Stimulated activated CD8-positive, alpha-beta memory T cell treated with anti-CD3 and anti-CD28 coated beads, Interleukin-7, amount 100 ng/mL, for 24 hours (primary cell): ENCODE data around the gene PPP2R2B.

ENCODE experiments used
- DNase-seq: peaks from one replicate; pipeline ENCODE4 v3.0.0-alpha.2; 2020; ENCODE audit warnings: low read depth

The PPP2R2B gene

DNA sequence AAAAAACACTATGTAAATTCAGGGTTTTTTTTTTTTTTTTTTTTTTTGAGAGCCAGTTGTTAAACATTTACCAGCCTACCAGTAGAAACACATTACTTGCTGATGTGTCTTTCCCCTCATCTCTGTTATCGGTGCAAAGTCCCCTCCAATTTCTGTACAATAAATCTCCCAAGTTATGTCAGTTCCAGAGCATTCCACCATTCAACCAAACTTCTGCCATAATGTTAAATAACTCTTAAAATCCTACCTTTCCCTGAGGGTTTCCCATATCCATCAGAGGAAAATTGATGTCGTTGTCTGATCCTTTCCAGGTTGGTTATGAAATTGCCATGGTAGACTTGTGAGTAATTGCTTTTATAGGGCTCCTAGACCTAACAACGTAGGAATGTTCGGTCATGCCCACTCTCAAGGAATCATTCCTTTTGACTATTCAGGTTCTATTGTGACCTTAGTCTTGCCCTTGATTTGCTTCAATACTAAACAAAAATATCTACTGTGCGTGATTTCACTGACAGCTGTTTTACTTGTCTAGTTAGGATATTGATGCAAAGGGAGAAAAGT lies 5.6 kb upstream of the PPP2R2B start:
- DNase-seq: no peak

DNA sequence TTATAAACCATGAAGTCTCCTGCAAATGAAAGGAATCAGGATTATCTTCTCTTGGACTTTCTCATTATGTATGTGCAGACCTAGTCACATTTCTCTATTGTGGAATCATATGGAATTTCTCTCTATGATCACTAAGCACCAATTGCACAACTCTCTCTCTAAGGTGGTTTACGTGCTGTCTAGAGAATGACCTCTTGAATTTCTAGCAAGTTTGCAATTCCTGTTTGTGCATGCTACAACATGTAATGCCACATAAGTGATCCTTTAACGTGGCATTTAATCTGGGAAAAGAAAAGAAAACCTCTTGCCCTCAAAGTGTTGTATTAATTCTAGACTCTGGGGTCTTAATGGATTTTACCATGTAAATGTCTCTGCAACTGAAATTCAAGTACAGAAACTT lies 5.0 kb upstream of the PPP2R2B start:
- no peak for DNase-seq

DNA sequence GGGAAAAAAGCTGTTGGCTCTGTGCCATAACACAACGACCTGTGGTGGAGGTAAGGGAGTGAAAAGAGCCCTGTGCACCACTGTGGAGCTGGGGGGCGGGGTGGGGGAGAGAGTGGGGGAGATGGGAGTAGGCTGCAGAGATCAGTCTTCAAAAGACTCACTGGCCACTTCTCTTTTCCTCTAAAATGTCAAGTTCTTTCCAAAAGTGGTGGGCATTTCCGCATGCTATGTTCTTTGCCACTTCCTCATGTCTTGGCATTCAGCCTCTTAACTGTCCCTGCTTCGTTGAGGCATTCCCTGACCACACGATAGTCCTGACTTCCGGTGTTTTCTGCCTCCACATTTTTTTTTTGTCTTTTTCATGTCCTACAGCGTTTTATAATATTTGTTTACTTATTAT lies 2.4 kb upstream of the PPP2R2B start:
- DNase-seq: no peak

DNA sequence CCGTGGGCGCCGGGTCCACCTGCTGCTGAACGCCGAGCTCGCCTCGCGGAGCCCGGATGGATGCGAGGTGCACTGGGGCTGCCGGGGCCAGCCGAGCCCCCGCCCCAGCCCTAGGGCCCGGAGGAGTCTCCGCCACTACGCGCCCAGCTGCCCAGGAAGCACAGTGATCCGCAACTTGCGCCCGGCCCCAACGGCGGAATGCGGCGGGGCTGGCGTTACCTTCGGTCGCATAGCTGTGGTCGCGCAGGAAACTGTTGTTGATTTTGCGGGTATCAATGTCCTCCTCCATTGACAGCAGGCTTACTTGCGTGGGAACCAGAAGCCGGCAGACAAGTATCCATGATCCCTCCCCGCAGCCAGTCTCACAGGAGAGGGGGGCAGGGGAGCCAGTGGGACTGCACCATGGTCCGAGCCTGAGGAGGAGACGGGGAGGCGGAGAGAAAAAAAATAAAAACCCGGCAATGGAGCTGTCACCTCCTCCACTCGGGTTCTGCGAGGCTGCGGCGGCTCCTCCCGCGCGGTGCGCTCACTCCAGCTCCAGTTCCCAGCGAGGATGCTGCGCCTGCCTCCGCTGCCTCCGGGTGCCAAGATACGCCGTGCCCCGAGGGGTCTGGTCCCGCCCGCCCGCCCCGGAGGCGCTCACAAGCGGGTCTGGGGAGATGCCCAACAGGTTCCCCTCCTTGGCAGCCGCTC lies 628 bp downstream of the PPP2R2B start:
- DNase-seq: no peak

DNA sequence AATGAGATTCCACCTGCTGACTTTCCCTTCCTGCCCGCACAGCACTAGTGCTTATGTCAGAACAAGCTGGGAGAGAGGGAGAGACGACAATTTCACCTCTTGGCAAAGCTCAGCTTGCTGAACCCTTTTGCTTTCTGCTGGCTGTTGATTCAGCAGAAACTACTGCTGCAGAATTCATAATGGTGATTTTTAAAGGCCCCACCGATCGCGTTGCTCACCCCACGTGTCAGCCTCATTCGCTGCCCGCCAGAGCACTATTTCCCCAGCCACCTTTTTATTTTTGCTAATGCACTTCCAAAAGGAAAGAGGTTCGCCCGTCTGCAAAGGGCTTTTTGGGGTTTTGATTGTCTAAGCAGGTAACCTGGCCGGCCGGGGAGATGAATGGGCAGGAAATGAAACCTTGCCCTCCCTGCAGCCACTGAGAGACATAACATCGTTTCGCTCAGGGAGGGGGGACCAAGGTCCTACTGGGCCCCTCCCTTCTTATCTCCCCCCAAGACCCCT lies 1.3 kb downstream of the PPP2R2B start:
- no peak for DNase-seq

DNA sequence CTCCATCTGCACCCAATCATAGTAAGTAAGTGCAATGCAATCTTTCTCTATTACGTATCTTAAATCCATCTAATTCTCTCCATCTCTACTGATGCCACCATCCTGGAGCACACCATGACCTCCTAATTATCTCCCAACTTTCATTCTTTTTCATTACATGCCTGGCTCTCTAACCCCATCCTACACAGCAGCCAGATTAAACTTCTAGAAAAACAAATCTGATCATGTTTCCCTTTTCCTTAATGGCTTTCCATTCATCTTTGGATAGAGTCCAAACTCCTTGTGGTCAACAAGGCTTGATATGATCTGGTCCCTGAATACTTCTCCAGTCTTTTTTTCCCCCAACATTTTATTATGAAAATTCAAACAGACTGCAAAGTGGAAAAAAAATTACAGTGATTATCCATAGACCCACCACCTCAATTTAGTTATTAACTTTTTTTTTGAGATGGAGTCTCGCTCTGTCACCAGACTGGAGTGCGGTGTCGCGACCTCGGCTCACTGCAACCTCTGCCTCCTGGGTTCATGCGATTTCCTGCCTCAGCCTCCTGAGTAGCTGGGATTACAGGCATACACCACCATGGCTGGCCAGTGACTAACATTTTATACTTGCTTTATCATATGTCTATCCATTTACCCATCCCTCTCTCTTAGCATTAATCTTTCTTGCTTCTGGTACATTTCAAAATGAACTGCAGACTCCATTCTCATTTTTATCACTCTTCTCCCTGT lies 5.2 kb downstream of the PPP2R2B start:
- no peak for DNase-seq

DNA sequence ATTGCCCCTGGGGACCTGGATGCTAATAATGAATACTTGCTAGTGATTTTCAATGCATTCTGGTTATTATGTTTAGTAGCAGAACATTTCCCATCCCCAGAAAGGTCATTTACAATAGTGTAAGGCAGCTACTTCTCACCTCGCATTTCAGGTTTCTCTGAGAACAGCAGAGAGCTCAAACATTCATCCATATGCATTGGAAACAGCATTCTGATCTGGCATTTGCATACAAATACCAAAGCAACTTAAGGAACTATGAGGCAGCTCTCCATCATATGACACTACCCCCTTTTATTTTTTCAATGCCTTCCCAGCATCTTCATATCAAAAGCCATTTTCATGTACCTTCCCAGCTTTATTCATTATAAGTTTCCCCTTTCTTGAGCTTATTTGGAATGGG lies 6.4 kb downstream of the PPP2R2B start:
- no peak for DNase-seq

DNA sequence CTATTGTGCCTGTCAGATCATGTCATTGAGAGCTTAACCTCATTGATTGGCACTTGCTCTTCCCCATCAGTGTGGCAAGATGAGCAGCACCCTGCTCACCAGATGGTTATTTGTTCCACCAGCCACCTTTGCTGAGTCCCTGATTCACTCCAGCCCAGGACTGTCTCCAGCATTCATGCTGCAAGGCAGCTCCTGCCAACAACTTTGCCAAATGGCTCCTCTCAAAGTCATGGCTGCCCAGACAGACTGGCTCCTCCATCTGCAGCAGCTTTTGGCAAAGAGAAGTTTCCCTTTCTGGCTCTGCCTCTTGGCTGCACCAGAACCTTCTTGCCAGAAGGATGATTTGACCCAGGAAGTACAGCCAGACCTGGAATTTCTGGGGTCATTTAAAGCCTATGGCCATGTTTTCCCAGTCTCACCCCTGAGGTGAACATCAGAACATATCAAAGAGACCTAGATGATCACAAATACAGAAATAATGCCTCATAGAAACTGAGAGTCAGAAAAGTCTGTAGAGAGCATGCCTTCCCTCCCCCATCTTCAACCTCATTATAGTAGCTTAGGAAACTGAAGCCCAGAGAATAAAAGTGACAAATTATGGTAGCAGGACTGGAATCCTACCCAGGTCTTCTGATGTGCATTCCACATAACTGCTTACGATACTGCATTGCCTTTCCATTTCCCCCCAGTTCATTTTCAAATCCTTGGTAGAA lies 10.4 kb downstream of the PPP2R2B start:
- DNase-seq: no peak

DNA sequence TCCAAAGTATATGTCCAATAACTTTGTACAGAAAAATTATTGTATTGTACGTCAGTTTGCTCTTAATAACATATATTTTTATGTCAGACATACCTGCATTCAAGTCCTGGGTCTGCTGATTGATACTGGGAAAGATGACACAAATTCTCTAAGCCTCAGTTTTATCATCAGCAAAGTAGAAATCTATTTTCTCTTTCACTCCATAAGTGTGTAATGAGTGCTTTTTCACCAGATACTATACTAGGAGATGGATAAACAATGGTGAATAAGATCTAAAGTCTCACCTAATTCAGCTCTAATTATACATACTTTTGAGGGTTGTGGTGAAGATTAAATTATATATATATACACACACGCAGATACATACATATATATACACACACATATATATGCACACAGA lies 12.3 kb downstream of the PPP2R2B start:
- no peak for DNase-seq

DNA sequence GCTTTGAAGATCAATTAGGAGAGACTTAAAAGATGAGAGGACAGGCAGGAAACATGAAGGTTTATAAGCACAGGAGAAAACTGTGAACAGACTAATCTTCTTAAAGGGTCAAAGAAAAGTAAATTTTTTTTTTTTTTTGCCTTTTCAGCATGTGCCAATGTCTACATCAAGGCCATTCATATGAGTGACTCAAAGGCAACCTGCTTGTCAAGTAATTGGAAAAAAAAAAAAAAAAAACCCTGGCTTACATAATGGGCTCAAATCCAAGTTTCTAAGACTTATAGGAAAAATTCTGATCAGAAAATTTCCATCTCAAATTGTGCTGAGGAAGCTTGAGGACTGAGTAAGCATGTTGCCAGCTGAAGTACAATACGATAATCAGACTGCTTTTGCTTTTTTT lies 15.9 kb downstream of the PPP2R2B start:
- no peak for DNase-seq

DNA sequence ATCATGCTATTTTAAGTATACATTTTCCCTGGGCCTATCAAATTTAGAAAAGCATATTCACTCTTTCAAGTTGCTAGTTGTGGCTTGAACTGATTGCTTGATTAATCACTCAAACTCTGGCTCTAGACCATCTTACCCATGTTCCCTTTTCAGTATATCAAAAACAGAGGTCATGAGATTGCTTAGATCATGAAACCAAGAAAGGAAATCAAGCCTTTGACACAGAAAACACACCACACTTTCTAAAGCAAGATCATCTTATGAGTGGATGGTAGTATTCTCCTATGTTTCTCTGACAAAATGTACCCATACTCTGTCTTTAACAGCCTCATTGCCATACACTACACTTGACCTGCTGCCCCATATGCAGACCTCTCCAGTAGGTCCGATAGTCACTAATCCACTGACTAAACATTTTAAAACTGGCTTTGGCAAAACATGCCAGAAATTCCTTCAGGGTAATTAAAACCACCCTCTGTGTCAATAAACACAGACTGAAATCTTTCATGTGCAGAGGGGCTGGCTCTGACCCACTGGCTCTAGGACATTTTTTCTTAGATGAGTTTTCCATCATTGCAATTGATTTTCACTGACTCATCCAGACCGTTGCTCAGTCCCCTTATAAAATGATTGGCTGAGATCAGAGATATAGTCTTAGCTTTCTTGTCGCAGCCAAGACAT lies 18.2 kb downstream of the PPP2R2B start:
- DNase-seq: no peak

DNA sequence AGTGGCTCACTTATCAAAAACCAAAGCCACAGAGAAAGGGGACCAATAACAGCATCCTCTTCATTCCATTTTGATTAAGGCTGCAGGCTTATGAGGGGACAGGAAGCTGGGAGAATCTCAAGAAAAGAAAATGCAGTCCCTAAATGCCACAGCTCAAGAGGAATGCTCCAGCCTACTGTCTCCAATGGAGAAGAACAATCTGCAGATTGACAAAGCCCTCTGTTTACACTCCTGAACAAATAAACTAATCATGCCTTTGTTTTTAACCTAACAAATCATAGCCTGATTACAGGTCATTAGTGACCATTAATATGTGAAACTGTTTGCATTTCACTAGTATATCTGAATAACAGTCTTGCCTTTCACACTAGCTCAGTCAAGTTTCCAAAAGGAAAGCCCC lies 26.5 kb downstream of the PPP2R2B start:
- no peak for DNase-seq

DNA sequence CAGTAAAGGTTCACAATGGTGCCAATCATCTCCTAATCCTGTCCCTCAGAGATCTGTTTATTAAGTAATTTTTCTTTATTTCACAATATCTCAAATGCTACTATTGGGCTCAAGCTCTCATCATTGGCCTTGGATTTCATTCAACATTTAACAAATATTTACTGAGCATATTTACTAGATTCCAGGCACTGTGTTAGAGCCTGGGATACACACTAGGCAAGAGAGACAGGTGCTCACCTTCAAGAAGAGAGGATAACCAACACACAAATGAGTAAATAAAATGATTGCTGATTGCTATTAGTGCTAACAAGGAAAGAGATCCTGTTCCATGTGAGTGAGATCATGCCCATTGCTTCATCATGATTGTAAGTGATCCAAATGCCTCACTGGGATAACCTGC lies 27.4 kb downstream of the PPP2R2B start:
- DNase-seq: no peak

DNA sequence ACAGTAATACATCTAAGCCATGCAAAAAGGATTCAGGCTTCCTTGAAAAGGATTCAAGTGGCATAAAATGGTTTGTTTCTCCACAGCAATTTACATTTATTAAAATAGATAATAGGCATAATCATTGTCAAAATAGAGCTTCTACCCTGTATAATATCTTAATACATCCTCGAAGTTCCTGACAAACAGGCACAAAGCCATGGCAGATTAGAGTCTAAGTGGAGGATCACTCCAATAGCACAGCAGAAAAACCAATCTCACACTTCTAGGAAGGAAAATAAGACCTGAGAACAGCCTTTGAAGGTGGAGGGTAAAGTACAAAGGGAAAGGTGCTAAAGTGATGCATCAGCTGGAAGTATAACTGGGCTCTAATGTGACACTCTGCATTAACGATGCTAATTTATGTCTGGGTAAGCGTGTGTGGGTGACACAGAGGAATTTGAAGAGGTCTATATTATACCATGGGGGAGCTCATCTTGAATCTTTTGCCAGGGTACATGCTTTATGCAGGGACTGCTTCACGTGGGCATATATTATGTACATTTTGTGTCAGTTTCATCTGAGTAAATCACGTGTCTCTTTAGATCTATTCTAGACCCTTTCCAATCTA lies 28.8 kb downstream of the PPP2R2B start:
- no peak for DNase-seq

DNA sequence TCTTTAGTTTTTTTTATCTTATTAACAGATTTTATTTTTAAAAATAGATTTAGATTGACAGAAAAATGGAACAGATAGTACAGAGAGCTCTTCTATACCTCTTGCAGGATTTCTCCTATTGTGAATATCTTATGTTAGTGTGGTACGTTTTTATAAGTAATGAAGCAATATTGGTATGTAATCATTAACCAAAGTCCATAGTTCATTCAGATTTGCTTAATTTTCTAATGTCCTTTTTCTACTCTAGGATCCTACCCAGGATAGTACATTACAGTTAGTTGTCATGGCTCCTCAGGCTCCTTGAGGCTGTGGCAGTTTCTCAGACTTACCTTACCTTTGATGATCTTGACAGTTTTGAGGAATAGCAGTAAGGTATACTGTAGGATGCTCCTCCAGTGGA lies 30.4 kb downstream of the PPP2R2B start:
- DNase-seq: no peak

DNA sequence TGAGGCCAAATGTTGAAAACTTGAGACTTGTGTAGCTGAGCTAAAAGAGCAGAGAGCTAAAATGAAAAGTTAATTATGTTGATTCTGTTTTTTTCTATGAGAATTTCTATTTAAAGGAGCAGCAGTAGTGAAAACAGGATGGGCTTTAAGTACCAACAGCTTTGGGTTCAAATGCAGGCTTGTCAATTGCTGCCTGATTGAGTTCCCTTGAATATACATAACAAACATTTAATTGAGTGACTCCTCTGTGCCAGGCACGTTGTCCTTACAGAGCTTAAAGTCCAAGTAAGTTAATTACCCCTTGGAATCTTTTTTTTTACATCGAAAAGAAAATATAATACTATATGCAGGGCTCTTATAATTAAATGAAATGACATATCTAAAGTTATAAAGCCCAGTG lies 38.5 kb downstream of the PPP2R2B start:
- no peak for DNase-seq

DNA sequence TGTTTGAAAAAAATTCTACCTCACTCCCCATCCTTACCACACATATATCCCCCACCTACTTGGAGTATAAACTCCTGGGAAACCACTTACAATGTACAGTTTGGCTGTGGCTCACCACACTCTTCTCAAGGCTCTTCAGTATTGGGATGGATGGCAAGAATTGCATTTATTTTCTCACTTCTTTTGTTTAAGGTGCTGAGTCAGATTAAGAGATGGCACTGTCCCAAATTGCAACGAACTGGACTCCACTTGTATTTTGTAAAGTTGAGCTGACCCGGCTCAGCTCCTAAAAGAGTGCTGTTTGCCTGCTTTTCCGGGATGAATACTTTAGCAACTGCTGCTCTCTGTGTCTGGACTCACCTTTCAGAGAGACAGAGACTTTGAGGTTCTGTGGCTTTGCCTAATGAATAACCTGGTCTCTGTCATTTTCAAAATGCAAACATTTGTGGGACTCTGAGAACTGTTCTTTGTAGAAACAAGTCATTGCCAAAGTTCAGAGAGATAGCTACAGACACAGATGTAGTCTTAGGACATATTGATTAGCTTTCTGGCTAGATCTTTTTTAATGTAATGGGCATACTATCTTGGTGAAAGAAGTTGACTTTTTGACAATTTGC lies 42.2 kb downstream of the PPP2R2B start:
- DNase-seq: no peak

DNA sequence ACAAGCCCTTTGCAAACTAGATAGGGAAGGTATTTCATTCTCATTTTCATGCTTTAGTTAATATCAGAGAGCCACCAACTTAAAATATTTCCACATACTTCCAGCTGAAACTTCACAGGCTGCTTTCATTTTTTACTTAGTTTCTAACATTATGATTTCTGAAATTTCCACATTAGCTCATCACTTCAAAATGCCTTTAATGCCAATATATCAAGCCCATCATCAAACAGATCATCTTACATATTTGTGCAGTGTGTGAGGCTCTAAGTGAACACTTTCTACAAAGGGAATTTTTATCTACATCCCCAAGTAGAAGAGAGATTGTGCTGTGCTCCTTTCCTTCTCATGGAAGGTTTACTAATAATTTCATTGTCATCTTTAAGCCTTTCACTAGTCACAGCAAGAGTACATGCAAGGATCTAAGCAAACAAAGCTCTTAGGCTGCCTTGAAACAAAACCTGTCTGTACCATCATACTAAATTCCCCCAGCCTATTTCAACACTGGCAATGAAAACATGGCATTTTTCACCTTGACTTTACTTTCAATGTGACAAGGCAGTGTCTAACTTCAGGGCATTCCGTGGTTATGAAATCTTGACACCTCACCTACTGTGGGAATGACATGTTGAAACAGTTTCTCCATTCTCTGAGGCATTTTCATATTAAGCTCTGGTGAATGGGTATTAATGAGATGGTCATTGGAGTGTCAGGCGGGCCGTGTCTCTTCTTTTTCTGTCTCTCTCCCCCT lies 45.4 kb downstream of the PPP2R2B start:
- DNase-seq: no peak

DNA sequence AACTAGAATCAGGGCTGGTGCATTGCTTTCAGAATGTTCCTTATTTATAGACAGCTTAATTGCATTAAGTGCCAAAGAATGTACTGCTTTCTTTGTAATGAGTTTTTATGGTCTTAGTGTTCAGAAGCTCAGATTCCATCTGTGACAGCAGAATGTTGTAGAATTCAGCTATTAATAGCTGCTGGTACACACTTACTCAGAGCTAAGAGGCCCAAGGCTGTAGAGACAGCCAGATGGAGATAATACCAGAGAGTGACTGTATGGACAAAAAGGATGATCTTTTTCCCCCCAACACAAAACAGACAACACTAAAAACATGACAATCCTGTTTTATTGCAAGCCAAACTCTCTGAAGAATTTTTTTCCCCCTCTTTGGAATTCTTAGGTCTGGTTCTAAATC lies 50.2 kb downstream of the PPP2R2B start:
- no peak for DNase-seq

DNA sequence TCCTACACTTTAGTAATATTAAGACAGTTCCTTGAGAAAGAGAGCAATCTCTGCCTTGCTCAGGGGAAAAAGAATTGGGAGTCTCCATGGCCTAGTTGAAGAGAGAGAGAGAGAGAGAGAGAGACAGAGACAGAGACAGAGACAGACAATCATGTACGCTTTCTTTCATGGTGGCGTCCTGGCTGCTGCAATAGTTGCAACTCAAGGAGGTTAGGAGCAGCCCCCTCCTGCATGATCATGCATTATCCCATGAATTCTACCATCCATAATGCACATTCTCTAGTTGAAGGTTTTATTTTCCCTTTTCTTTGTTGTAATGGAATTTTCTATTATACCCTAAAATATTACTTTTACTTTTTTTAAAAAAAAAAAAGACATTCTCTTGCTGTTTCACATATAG lies 50.7 kb downstream of the PPP2R2B start:
- DNase-seq: no peak

DNA sequence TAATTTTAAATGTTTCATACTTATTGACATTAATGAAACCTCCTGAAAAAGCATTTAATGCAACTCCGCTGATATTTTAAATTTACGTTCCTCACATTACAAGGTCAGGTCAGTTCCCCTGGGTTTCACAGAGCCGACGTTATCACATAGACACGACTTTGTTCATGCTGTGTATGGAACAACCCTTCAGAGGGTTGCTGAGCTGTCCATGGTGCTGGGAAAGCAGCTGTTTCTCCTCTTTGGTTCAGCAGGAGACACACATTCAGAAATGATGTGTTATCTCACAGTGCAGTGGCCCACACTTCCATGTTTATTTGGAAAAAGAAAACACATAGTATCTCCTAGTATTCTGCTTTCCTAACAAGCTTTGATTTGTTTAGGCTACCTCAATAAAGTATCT lies 53.5 kb downstream of the PPP2R2B start:
- no peak for DNase-seq
